HG02973 (cell line): ENCODE measurements around the gene SIM2.

ENCODE experiments used
- ATAC-seq: cut with Tn5 transposase; IDR thresholded peaks from one replicate; pipeline ENCODE4 v1.9.1; 2021; ENCODE audit warnings: moderate library complexity; ENCODE audit not compliant: unreplicated experiment

Gene SIM2

DNA sequence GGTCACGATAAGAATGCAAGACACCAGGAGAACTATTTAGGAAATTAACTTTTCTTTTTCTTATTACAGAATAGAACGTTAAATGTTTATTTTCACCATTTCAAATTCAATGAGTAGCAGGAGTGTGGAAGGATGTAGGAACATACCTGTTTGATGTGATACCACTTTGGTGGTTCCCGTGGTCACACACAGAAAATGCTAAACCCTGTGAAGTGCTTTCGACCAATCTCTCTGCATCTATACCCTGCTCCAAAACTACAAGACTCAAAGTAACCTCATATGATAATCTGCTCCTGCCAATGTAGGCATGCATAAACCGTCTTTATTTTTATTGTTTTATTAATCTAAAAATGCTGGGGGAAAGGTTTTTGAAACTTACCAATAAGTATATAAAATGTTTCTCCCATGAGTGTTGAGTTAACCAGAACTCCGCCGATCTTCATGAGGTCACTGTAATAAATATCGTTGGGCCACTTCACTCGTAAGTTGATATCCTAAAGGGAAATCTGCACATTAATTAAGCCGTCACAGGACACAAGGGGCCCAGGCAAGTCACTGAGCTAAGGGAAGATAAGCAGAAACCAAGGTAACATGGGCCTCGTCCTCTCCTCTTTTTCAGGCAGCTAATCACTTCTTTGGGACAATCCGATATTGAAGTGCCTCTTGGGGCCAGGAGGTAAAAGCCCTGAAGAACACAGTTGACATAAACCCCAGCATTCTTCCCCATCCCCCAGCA is 60.6 kb downstream of the SIM2 start:
- no peak for ATAC-seq

DNA sequence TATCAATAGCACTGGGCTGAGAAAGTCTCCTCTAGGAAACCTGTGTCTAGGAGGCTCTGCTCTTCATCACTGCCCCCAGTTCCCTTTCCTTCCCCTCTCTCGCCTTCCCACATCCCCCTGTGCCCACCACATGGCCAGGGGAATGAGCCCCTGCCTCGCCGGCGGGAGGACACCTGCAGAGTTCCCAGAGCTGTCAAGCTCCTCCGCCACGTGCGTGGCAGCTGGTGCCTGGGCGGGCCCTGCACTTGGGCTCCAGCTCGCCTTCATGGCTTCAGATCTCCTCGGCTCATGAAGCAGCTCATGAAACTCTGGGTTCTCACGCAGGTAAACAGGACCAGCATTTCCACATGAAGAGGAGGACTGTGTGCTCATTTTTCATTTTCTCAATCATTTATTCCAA is 62.8 kb downstream of the SIM2 start:
- ATAC-seq, result no peak

DNA sequence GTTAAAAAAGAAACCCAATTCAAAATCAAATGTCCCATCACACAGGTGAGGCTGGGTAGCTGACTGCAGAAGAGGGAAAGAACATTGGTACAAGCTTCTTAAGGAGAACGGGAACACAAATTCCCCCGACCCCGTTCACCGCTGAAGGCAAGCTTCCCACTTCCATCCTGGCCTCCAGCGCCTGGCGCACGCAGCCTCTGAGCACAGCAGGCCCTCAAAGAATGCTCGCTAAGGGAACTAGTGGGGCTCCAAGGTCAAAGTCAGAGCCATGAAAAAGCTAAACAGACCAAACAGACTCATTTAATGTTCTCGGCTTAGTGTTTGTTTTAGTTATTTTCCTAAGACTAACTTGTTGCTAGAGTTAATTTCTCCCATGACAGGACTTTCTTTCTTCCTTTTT is 63.7 kb downstream of the SIM2 start:
- ATAC-seq, result no peak

DNA sequence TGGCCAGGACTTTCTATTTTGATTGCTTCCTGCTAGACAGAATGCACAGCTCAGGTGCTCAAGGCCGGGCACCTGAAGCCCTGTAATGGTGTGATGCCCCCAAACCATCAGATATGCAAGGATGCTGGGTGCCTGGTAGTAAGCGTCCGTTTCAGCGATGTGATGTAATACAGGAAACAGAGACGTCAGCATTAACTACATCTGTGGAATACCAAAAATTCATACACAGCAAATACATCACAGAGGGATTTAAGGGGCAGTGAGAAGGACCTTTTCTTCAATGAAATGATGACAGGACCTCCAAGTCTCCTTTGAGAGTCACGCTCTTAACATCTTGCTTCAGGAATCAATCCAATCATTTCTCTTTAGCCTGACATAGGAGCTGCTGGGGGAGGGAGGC is 64.4 kb downstream of the SIM2 start:
- no peak for ATAC-seq

DNA sequence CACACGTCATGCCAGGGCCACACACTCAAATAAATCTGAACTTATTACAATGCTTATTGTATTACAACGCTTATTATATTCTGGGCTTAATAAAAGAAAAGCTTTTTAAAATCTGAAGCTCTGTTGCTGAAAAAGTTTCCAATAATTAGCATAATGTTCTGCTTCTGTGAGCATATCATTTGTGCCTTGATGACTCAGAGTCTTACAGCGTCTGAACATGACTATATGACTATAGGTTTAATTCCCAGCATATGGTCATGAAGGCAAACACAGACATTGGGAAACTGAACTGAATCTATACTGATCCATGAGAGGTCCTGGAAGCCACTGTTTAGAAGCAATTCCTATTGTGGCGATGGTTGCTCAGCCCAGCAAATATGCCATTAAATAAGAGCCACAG is 66.3 kb downstream of the SIM2 start:
- no peak for ATAC-seq

DNA sequence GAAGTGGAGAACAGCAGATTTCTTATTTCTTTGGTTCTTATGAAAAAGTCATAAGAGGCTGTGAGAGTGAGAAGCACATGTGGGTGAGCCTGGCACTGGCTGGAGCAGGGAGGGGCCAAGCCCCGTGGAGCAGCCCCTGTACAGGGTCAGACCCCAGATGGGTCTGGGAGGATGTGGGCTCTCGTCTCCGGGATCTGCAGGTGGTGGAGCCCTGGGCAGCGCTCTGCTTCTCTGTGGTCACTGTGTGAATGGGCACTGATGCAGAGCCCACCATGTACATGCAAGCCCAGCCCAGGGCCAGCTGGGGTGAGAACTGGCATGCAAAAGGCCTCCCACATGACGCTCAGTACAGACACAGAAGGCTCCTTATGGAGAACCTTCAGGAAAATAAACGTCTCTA is 67.6 kb downstream of the SIM2 start:
- ATAC-seq, result no peak

DNA sequence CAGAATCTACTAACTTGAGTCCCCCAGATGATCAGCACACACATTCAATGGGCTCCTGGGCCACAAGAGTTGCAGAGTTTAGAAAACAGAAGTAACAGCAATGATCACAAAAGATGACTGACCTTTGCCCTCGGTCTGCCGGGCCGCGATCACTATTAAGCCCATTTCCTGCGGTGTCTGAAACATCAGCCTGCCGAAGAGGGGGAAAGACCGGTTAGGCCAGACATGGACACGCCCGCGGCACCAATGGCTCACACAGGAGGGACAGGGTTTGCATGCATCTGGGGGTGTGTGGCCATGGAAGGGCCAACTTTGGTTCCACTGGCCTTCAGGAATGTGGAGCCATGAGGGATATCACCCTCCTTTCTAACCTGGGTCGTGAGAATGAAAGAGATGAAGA is 68.2 kb downstream of the SIM2 start:
- ATAC-seq, result no peak

DNA sequence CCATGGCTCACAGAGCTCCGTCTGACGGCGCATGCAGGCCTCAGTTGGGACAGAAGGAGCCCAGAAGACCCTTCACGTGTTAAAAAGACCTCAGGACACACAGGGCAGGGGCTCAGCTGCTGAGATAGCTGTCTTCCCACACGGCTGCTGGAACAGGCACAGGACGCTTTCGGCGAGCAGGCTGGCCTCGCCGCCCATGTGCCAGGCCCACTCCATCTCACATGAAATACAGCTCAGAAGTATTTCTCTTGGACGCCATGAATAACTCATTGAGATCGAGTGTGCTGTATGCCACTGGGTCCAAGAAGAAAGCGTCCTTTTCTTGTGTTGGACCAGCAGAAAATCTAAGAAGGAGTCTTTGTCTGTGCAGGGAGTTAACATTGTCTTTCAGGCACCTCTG is 69.6 kb downstream of the SIM2 start:
- no peak for ATAC-seq

DNA sequence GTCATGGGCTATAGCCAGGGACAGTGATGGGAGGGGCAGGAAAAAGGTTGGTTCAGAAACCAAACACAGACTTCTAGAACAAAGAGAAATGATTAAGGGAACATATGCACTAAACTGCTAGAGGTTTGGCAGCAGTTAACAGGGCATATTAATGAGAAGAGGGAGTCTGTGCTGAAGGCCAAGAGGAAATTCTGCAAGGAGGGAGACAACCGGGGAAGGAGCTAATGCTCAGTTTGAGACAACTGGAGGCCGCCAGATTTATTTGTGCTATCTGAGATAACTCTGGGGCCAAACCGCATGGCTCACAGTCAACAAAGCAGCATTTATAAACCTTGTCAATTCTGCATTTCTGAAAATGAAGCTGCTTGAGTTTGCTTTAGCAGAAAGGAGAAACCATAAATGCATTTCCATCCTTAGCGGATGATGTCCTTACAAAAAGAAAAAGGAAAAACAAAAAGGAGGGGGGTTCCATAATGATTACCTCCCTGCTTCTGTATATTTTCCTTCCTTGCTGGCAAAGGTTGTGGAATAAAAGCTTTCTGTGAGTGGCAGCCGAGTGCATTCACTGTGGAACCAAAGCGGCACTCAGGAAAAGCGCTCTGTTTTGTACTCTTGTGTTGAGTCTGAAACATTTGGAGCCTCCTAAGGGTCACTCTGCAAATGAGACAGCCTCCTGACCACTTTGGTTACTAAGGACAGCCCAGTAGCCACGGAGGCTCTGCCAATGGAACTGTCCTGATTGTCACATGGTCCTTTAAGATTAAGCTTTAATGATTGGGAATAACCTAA is 70.3 kb downstream of the SIM2 start:
- no peak for ATAC-seq

DNA sequence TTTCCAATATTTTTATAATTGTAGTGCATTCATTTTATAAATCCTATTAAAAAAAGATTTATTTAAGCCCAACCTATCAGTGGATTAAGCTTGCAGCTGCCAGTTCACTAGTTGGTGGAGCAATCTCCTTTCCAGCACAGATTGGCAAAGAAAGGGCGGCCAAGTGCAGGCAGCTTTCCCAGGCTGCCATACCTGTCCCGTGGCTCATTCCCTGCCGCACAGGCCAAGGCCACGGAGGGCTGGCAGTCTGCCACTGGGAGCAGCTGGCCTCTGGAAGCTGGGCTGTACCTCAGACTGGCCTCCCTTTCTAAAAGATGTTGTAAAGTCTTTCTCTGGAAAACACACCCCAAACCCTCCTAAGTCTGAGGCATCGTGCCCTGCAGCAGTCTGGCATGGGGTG is 74.2 kb downstream of the SIM2 start:
- no peak for ATAC-seq

DNA sequence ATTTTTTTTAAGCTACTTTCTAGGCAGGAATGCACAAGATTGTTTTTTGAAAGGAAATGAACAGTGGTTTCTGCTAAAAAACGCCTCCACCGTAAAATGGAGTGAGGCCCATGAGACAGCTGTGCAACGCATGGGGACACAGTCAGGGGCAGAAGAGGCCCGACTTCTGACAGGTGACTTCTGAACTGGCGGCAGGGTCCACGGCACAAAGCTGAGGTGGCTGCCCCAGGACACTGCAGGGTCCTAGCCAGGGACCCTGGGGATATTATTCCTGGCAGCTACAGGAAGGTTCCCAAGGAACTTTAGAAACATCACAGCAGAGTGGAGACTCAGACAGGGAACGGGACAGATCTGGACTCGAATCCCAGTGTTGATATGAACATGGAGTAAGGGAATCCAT is 75.1 kb downstream of the SIM2 start:
- no peak for ATAC-seq

DNA sequence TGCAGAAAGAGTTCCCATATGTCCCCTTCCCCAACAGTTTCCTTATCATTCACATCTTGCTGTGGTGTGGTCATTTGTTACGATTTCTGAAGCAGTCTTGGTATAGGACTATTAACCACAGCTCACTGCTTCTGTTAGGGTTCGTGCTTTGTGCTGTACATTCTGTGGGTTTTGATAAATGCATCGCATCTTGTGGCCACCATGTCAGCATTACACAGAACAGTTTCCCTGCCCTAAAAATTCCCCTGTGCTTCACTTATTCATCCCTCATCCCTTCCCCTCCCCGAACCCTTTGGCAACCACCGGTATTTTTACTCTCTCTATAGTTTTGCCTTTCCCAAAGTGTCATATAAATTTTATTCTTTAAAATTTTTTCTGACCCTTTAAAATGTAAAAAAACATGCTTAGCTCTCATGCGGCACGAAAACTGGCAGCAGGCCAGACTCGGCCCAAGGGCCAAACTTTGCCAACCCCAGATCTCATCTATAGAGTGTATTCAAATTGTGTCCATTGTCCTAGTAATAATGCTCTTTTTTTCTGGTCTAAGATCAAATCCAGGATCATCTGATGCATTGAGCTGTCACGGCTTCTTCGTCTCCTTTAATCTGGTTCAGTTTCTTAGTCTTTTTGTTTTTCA is 78.2 kb downstream of the SIM2 start:
- ATAC-seq, result no peak

DNA sequence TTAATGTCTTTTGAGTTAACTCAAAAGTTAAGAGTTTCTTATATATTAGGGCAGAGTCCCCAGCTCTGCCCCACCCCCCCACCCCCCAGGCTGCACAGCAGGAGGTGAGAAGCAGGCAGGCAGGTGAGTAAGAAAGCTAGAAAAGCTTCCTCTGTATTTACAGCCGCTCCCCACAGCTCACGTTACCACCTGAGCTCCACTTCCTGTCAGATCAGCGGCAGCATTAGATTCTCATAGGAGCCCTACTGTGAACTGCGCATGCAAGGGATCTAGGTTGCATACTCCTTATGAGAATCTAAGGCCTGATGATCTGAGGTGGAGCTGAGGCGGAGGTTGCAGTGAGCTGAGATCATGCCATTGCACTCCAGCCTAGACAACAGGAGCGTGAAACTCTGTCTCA is 81.9 kb downstream of the SIM2 start:
- no peak for ATAC-seq

DNA sequence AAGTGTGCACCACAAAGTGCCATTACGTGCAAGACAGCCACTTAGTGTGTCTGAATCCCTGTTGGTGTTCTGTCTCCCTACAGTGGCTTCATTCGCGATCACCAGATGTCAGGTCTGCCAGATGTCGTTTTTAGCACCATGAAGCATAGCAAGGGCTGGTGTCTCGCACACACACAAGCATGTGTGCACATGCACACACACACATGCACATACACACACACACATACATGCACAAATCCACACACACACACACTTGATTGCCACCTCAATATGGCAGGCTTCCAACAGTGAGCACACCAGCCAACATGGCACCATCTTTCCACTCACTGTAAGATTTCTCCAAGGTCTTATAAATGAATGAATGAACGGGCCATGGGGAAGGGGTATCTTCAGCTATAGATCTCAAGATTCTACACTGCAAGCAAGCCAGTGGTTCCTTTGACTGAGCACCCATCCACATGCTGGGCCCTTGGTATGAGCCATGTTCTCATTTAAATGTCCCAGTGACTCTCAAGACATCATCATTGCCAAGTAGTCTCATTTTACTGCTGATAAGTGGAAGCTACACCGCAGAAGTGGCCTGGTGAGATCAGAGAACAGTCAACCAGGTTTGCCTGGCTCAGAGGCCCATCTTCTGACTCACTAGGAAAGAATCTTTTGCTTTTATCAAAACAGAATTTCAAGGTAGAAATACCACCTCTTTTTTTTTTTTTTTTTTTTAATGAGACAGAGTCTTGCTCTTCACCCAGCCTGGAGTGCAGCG is 84.9 kb downstream of the SIM2 start:
- ATAC-seq, result no peak

DNA sequence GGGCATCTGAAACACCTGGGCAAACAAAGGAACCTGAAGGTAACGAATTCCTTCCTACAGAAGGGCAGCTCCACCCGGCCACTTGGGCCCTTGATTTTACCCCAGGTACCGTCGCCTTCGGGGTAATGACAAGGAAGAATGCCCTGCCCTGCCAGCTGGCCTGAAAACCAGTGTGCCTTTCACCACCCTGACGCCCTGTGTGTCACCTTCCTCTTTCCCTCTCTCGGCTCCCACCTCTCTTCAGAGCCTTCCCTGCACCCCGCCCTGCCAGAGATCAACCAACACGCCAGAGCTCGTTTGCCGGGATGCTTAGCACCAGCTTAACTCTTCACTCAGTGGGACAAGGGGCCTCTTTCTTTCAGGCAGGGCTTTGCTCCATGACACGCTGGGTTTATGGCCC is 86.0 kb downstream of the SIM2 start:
- no peak for ATAC-seq

DNA sequence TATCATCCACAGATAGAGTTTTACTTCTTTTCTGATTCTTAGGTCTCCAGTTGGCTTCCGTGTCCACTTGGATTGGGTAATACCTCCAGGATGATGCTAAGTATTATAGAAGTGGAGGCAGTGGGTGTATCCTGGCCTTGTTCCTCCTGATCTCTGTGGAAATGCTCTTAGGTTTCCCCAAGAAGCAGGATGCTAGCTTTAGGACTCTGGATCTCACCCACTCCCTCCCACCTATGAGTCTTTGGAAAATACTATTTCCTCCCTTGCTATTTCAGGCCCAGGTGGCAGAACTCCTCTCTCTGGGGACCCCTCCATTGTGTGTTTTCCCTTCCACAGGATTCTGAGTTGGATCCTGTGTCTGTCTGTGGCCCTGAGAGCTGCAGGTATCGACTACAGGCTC is 86.7 kb downstream of the SIM2 start:
- ATAC-seq, result no peak

DNA sequence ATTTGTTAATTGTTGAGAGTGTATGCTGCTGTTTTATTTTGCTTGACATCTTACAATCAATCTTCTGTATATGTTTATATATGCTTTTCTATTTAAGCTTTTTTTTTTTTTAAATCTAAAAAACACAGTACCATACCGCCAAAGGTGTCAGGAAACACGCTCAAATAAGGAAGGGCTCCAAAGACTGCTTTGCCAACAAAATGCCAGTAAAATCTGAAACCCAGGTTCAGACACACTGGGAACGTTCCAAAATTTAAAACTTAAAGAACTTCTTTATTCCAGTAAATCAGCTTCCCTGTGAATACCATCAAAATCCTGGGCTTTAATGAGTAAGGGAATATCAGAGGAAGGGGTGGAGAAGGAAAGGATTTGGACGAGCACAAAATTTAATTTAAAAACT is 87.3 kb downstream of the SIM2 start:
- ATAC-seq, result no peak

DNA sequence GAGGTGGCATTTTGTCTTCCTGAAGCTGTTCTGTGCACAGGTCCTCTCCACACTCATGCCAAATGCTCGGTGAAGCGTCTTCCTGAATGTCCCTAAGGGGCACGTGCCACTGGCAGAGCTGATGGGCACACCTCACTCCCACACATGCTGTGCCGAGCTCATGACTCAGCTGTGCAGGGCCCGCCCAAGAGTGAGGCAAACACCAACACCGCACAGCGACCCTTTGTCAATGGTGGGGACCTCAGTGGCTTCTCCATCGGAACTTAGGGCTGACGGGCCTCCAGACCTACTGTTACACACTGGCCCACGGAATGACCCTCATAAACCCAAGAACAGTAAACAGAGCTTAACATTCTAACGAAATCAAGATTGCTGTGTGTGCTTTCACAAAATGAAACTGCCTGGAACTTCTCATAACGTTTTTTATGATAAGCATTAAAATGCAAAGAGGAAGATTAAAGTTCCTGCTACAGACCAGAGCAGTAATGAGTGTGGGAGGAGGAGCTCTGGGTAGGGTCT is 89.3 kb downstream of the SIM2 start:
- ATAC-seq, result no peak

DNA sequence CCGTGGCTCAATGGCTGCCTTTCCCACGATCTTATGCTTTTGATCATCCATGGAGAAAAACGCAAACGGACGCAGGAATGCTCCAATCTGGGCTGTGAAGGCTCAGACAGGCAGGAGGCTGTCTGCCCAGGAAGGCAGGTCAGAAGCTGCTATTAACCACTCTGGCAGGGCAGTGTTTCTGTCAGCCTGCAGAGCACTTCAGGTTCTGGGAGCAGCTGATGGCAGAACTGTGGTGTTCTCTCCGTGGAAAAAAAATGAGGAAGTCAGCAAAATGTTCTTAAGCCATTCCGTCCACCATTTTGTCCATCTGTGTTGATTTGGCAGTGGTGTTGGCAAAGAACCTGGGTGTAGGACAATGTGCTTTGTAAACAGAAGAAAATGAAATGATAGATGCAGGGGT is 91.7 kb downstream of the SIM2 start:
- no peak for ATAC-seq

DNA sequence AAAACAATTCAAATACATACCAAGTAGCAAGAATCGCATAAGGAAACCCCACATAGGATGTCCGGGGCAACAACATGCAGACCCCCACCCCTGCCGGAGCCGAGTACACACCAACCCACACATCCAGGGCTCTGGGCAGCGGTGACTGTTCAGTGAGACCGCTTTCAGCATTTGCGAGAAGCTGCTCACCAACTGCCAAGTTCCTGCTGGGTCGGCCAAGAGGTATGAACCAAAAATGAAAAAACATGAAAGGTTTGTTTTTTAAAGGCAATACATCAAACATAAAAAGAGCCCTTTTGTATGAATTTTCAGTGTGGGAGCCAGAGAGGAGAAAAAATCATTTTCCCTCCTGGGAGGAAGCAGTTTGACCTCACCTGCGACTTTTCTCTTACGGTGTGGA is 92.3 kb downstream of the SIM2 start:
- ATAC-seq, result no peak
